ENCODE data around the gene TLCD3A. TPM values are rescaled to one million over a fixed set of nuclear protein-coding genes. Genes with fewer than 3 reads are reported as not detected.

TLCD3A gene
- total RNA-seq, 1 experiment from 2014 or later = 13.9 TPM

DNA sequence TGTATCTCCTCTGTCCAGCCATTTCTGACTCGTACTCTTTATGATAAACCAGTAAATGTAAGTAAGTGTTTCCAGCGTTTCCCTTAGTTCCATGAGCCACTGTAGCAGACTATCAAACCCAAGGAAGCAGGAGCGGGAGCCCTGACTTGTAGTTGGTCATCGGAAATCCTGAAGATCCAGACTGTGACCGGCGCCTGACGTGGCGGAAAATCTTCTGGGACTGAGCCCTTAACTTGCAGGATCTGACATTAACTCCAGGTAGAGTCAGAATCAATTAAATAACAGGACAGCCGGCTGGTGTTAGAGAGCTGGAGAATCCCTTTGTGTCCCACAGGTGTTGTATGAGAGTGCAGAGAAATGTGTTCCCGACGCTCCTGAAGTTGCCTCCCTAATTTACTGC is 45.7 kb downstream of the TLCD3A start:
- ChIA-PET CTCF (no interaction called here), POLR2A (ENCODE audit: unreplicated experiment) (no interaction called here)
- Histone ChIP-seq H3K36me3 (ENCODE audit: low read depth, low read length) (peaks cover 17% of the 10 kb centered on the region; the same call in 1 of the 2 replicates), H4K20me1 (ENCODE audit: low read length) (no peaks in the 10 kb centered on the region), H3K4me3 (ENCODE audit: low read length) (no peak overlapping the region), H3K4me2 (ENCODE audit: low read length) (no peak overlapping the region), H3K27me3 (ENCODE audit: low read length) (no peaks in the 10 kb centered on the region), H3K9me2 (replicated peaks; ENCODE audit: low read length) (no peaks in the 10 kb centered on the region), H3K9me3 (ENCODE audit: low read length) (no peaks in the 10 kb centered on the region), H3K79me2 (ENCODE audit: low read length) (peaks cover 43% of the 10 kb centered on the region), H3K9ac (ENCODE audit: low read length) (no peak overlapping the region), H3K27ac (ENCODE audit: low read length) (no peak overlapping the region), H3K4me1 (ENCODE audit: insufficient read depth, low read length) (peaks cover under 1% of the 10 kb centered on the region; the same call in 1 of the 2 replicates), H2AFZ (ENCODE audit: low read length) (no peak overlapping the region), H3F3A (ENCODE audit: low read length, unreplicated experiment) (no peaks in the 10 kb centered on the region)
- intact Hi-C loops (cut with micrococcal nuclease) = no loop called here
- DNase-seq (no peak), ATAC-seq (no peak)
- no TSS peak for BruUV-seq (replicated peaks)
- TF ChIP-seq EZH2 (IDR thresholded peaks at IDR 0.05; ENCODE audit: low read length, unreplicated experiment) (no peak), CTCF (conservative IDR thresholded peaks at IDR 0.05; ENCODE audit: low read depth, low read length) (no peak), EZH2phosphoT487 (IDR thresholded peaks at IDR 0.05; ENCODE audit: borderline replicate concordance, low read length) (no peak)

GRCh38 chr17:781805-782731 is 49.7 kb downstream of the TLCD3A start, which contains the start of the genes GLOD4 and MRM3:
Gene GLOD4, minus strand, starts transcription at chr17:782280. Its CDS starts 25 bp downstream, at chr17:782255.
Gene MRM3, plus strand, starts transcription at chr17:782353. Its CDS starts 26 bp downstream, at chr17:782379.
- no peaks in the 10 kb centered on the region for H3K9me2 ChIP-seq (replicated peaks; ENCODE audit: low read length)
- peaks cover 71% of the 10 kb centered on the region for H3K79me2 ChIP-seq (ENCODE audit: low read length)
- H4K20me1 ChIP-seq (ENCODE audit: low read length) = 0 out of 2 replicates have a peak, but pooled peaks cover 4% of the 10 kb centered on the region
- DNase-seq (peak; percentile 84), ATAC-seq (peak; percentile 91)
- peaks cover 10% of the 10 kb centered on the region; the same call in 1 of the 2 replicates for H3K36me3 ChIP-seq (ENCODE audit: low read depth, low read length)
- H3K4me1 ChIP-seq (ENCODE audit: insufficient read depth, low read length) = peaks cover 12% of the 10 kb centered on the region; the same call in 1 of the 2 replicates
- TF ChIP-seq EZH2 (IDR thresholded peaks at IDR 0.05; ENCODE audit: low read length, unreplicated experiment) (no peak), EZH2phosphoT487 (IDR thresholded peaks at IDR 0.05; ENCODE audit: borderline replicate concordance, low read length) (no peak), CTCF (conservative IDR thresholded peaks at IDR 0.05; ENCODE audit: low read depth, low read length) (no peak)
- no peaks in the 10 kb centered on the region for H3K9me3 ChIP-seq (ENCODE audit: low read length)
- ChIA-PET POLR2A (ENCODE audit: unreplicated experiment) (no interaction called here), CTCF (interaction anchor here (0.6 to 1.4 kb wide), 3 partner anchors 22 to 97 kb away, joined by 3 read pairs; no protein-coding TSS in a partner anchor)
- H2AFZ ChIP-seq (ENCODE audit: low read length) = peak within 1 kb of the TSS; percentile 84
- H3K9ac ChIP-seq (ENCODE audit: low read length) = peak within 1 kb of the TSS; percentile 96
- peak within 1 kb of the TSS; percentile 97 for H3K4me2 ChIP-seq (ENCODE audit: low read length)
- BruUV-seq (replicated peaks) = TSS peak; percentile 72
- no peaks in the 10 kb centered on the region for H3F3A ChIP-seq (ENCODE audit: low read length, unreplicated experiment)
- intact Hi-C loops (cut with micrococcal nuclease) = no loop called here
- peak within 1 kb of the TSS; percentile 47 for H3K27ac ChIP-seq (ENCODE audit: low read length)
- H3K4me3 ChIP-seq (ENCODE audit: low read length) = peak within 1 kb of the TSS; percentile 89
- no peaks in the 10 kb centered on the region for H3K27me3 ChIP-seq (ENCODE audit: low read length)
